ENCODE measurements around the gene GNPNAT1. TPM values are rescaled to one million over a fixed set of nuclear protein-coding genes. Genes with fewer than 3 reads are reported as not detected.

GNPNAT1 gene
- total and polyA plus RNA-seq, 2 of the 8 experiments (the other 6 are each of a cell fraction or from before 2014, with no cell fraction given), result 25.5 to 54.1 TPM

GRCh38 chr14:52738409-52738808, 53.0 kb downstream of the GNPNAT1 start:
- Histone ChIP-seq H4K91ac (replicated peaks; ENCODE audit: insufficient read length, low read length) (no peak overlapping the region), H3K27ac (ENCODE audit: low read depth, low read length) (no peak overlapping the region), H3K36me3 (ENCODE audit: control insufficient read depth in 2 of 4, insufficient read depth in 4 of 4, low read length in 3 of 4) (peaks cover 0 to 2% (median 0%) of the 10 kb centered on the region in 4 experiments; a peak in 1 of 8 replicates), H3K27me3 (replicated peaks in 1 of 4; ENCODE audit: control insufficient read depth in 3 of 4, extremely low read depth in 1 of 4, insufficient read depth in 3 of 4, low read length in 3 of 4) (no peaks in the 10 kb centered on the region), H3K9me3 (ENCODE audit: insufficient read depth in 2 of 2, low read depth in 1 of 2, low read length in 1 of 2) (no peaks in the 10 kb centered on the region), H3K4ac (replicated peaks; ENCODE audit: insufficient read length, low read depth, low read length) (no peak overlapping the region), H3K79me2 (ENCODE audit: control insufficient read depth in 1 of 2, insufficient read depth in 2 of 2, low read length in 2 of 2) (peaks cover 0 to 87% of the 10 kb centered on the region in 2 experiments; a peak in 3 of 4 replicates), H3K4me1 (replicated peaks in 1 of 4; ENCODE audit: control insufficient read depth in 3 of 4, insufficient read depth in 4 of 4, low read length in 3 of 4) (peaks cover 0 to 3% (median 1%) of the 10 kb centered on the region in 4 experiments; a peak in 4 of 7 replicates), H4K5ac (ENCODE audit: insufficient read length, low read depth, low read length) (no peak overlapping the region), H4K20me1 (replicated peaks in 1 of 2; ENCODE audit: control insufficient read depth in 1 of 2, insufficient read depth in 2 of 2, low read length in 2 of 2) (peaks cover 1 to 2% of the 10 kb centered on the region in 2 experiments), H4K8ac (ENCODE audit: extremely low read depth, insufficient read depth, low read length) (no peak overlapping the region), H3K4me3 (ENCODE audit: extremely low read depth in 1 of 4, insufficient read depth in 2 of 4, low read depth in 3 of 4, low read length in 4 of 4) (no peak overlapping the region), H2BK15ac (ENCODE audit: low read length) (no peak overlapping the region), H3K56ac (replicated peaks; ENCODE audit: insufficient read length, low read depth, low read length) (no peak overlapping the region), H2BK20ac (ENCODE audit: low read length) (no peak overlapping the region), H2AK5ac (ENCODE audit: low read depth, low read length) (no peak overlapping the region), H2BK120ac (replicated peaks; ENCODE audit: low read depth, low read length) (no peak overlapping the region), H3K14ac (ENCODE audit: insufficient read length) (no peak overlapping the region), H3K18ac (ENCODE audit: extremely low read depth, low read length) (no peak overlapping the region), H2AFZ (ENCODE audit: low read length) (no peak overlapping the region), H3K4me2 (ENCODE audit: insufficient read depth in 1 of 2, low read depth in 2 of 2, low read length in 2 of 2) (no peak overlapping the region), H3K23ac (ENCODE audit: insufficient read length) (no peak overlapping the region), H3K79me1 (ENCODE audit: low read depth, low read length) (0 out of 2 replicates have a peak, but pooled peaks cover 3% of the 10 kb centered on the region), H3K9ac (replicated peaks in 1 of 4; ENCODE audit: extremely low read depth in 1 of 4, low read depth in 3 of 4, low read length in 3 of 4) (no peak overlapping the region), H2BK12ac (ENCODE audit: low read depth, low read length) (no peak overlapping the region), H2BK5ac (ENCODE audit: low read depth, low read length) (no peak overlapping the region), H3K23me2 (ENCODE audit: low read depth, low read length) (no peaks in the 10 kb centered on the region)
- ChIA-PET POLR2A (ENCODE audit: partially characterized antibody) (no interaction called here), CTCF (ENCODE audit: partially characterized antibody) (no interaction called here)
- FAIRE-seq (no peak), DNase-seq (ENCODE audit: low read depth in 1 of 2, low spot score in 2 of 2) (no peak)
- no peak for TF ChIP-seq SRF (IDR thresholded peaks at IDR 0.05; ENCODE audit: low read depth, low read length)
- TF ChIP-seq EP300 (IDR thresholded peaks at IDR 0.05; ENCODE audit: borderline replicate concordance in 1 of 2, low read depth in 2 of 2, low read length in 2 of 2), result no peak
- no peak for TF ChIP-seq HDAC6 (IDR thresholded peaks at IDR 0.05; ENCODE audit: low read depth, low read length)
- no peak for TF ChIP-seq NANOG (IDR thresholded peaks at IDR 0.05; ENCODE audit: insufficient read depth, low read depth, low read length, poor library complexity, severe bottlenecking)
- TF ChIP-seq KDM1A (IDR thresholded peaks at IDR 0.05; ENCODE audit: borderline replicate concordance, low read length), result no peak
- no peak for TF ChIP-seq ZNF274 (IDR thresholded peaks at IDR 0.05; ENCODE audit: borderline replicate concordance, extremely low read depth, low read length)
- TF ChIP-seq RAD21 (IDR thresholded peaks at IDR 0.05 in 1 of 2, conservative IDR thresholded peaks at IDR 0.05 in 1 of 2; ENCODE audit: low read depth in 2 of 2, low read length in 2 of 2), result no peak
- TF ChIP-seq YY1 (IDR thresholded peaks at IDR 0.05; ENCODE audit: low read depth, low read length), result no peak
- TF ChIP-seq RFX5 (IDR thresholded peaks at IDR 0.05; ENCODE audit: borderline replicate concordance, low read depth, low read length), result no peak
- TF ChIP-seq, protein P1, sequence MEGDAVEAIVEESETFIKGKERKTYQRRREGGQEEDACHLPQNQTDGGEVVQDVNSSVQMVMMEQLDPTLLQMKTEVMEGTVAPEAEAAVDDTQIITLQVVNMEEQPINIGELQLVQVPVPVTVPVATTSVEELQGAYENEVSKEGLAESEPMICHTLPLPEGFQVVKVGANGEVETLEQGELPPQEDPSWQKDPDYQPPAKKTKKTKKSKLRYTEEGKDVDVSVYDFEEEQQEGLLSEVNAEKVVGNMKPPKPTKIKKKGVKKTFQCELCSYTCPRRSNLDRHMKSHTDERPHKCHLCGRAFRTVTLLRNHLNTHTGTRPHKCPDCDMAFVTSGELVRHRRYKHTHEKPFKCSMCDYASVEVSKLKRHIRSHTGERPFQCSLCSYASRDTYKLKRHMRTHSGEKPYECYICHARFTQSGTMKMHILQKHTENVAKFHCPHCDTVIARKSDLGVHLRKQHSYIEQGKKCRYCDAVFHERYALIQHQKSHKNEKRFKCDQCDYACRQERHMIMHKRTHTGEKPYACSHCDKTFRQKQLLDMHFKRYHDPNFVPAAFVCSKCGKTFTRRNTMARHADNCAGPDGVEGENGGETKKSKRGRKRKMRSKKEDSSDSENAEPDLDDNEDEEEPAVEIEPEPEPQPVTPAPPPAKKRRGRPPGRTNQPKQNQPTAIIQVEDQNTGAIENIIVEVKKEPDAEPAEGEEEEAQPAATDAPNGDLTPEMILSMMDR (IDR thresholded peaks at IDR 0.05; ENCODE audit: control extremely low read depth in 1 of 3, insufficient read depth in 1 of 3, low read depth in 1 of 3, low read length in 3 of 3), result no peak
- TF ChIP-seq FOSL1 (IDR thresholded peaks at IDR 0.05; ENCODE audit: insufficient read depth, low read depth, low read length), result no peak

Data from H1 (cell line).